PC-3 (cell line): ENCODE measurements around the gene C22orf23. TPM values are rescaled to one million over a fixed set of nuclear protein-coding genes. Genes with fewer than 3 reads are reported as not detected.
A peak's percentile ranks its signal among the peaks of the same experiment; 100 is the strongest.

Experiments
- ATAC-seq: fragments of 200-7000 bp; cut with Tn5 transposase; 2 replicates; pipeline ENCODE4 v1.9.1; 2020; ENCODE audit warnings: mild to moderate bottlenecking, moderate library complexity
- BruUV-seq: library from RNA; stranded (reverse); fragments of 400-500 nt; replicated peaks from 2 replicates; lab custom pipeline; 2021; lab: Mats Ljungman, UMichigan
- CTCF ChIA-PET: fragments of 300-600 bp; sonication (Branson Sonifier 250); formaldehyde crosslinking; loops from one replicate; lab custom pipeline; 2022; ENCODE audit warnings: antibody characterized with exemption; lab: Charles Lee
- POLR2A ChIA-PET: fragments of 300-600 bp; sonication (Branson Sonifier 250); formaldehyde crosslinking; loops from one replicate; lab custom pipeline; 2022; ENCODE audit warnings: antibody characterized with exemption; ENCODE audit not compliant: unreplicated experiment; lab: Charles Lee
- DNase-seq: peaks from one replicate; pipeline ENCODE4 v3.0.0-alpha.2; 2015
- H2AFZ ChIP-seq: fragments of 300-600 bp; sonication (generic); 2 replicates; pipeline ENCODE4 v1.6.0; 2016; ENCODE audit warnings: antibody characterized with exemption, low read length
- H3F3A ChIP-seq: fragments of 300-600 bp; sonication (generic); one replicate; pipeline ENCODE4 v1.6.0; 2017; ENCODE audit warnings: antibody characterized with exemption, low read length, control low read depth, mild to moderate bottlenecking; ENCODE audit not compliant: unreplicated experiment
- H3K27ac ChIP-seq: fragments of 300-600 bp; sonication (generic); 2 replicates; pipeline ENCODE4 v1.5.1; 2016; ENCODE audit warnings: mild to moderate bottlenecking, low read length
- H3K27me3 ChIP-seq: fragments of 300-600 bp; sonication (generic); 2 replicates; pipeline ENCODE4 v1.6.1; 2016; ENCODE audit warnings: low read length, mixed read lengths
- H3K36me3 ChIP-seq: fragments of 300-600 bp; sonication (generic); 2 replicates; pipeline ENCODE4 v1.6.1; 2016; ENCODE audit warnings: low read depth, mixed run types, low read length, mixed read lengths
- H3K4me1 ChIP-seq: fragments of 300-600 bp; sonication (generic); 2 replicates; pipeline ENCODE4 v1.5.1; 2016; ENCODE audit warnings: low read length; ENCODE audit not compliant: insufficient read depth
- H3K4me2 ChIP-seq: fragments of 300-600 bp; sonication (generic); 2 replicates; pipeline ENCODE4 v1.6.0; 2016; ENCODE audit warnings: low read length
- H3K4me3 ChIP-seq: fragments of 300-600 bp; sonication (generic); 2 replicates; pipeline ENCODE4 v1.5.1; 2016; ENCODE audit warnings: mild to moderate bottlenecking, low read length, mixed read lengths
- H3K79me2 ChIP-seq: fragments of 300-600 bp; sonication (generic); 2 replicates; pipeline ENCODE4 v1.6.1; 2017; ENCODE audit warnings: low read length, mixed read lengths
- H3K9ac ChIP-seq: fragments of 300-600 bp; sonication (generic); 2 replicates; pipeline ENCODE4 v1.6.0; 2016; ENCODE audit warnings: mild to moderate bottlenecking, low read length
- H3K9me2 ChIP-seq: fragments of 300-600 bp; sonication (generic); replicated peaks from 2 replicates; pipeline ENCODE4 v1.6.1; 2016; ENCODE audit warnings: mixed run types, low read length, mixed read lengths
- H3K9me3 ChIP-seq: fragments of 300-600 bp; sonication (generic); 2 replicates; pipeline ENCODE4 v1.6.1; 2016; ENCODE audit warnings: low read length, mixed read lengths
- H4K20me1 ChIP-seq: fragments of 300-600 bp; sonication (generic); 2 replicates; pipeline ENCODE4 v1.6.1; 2016; ENCODE audit warnings: low read length, mixed read lengths
- CTCF ChIP-seq: fragments of 300-600 bp; sonication (generic); conservative IDR thresholded peaks from 2 replicates; pipeline ENCODE4 v1.5.1; 2017; ENCODE audit warnings: antibody characterized with exemption, low read depth, mild to moderate bottlenecking, low read length
- EZH2 ChIP-seq: fragments of 300-600 bp; sonication (generic); IDR thresholded peaks from one replicate; pipeline ENCODE4 v1.6.1; 2017; ENCODE audit warnings: antibody characterized with exemption, mild to moderate bottlenecking, low read length; ENCODE audit not compliant: unreplicated experiment
- EZH2phosphoT487 ChIP-seq: fragments of 300-600 bp; sonication (generic); IDR thresholded peaks from 2 replicates; pipeline ENCODE4 v1.6.1; 2018; ENCODE audit warnings: mild to moderate bottlenecking, antibody characterized with exemption, low read length, borderline replicate concordance
- intact Hi-C: fragments of 100-400 bp; cut with micrococcal nuclease; formaldehyde crosslinking; loops from 2 replicates; pipeline ENCODE4 v1.9.0; 2023
- total RNA-seq: library from RNA; depleted of rRNA; stranded (reverse); fragments of >200 nt; gene quantifications from 2 replicates; pipeline ENCODE4 v1.2.3, GENCODE V29; 2014

The C22orf23 gene
- total RNA-seq, 1 experiment from 2014 or later = 0.69 TPM

GRCh38 chr22:37898441-37899181 lies 54.8 kb downstream of the C22orf23 start:
- CTCF ChIA-PET = no interaction called here
- no peak overlapping the region for H3K4me3 ChIP-seq
- TF ChIP-seq EZH2 (no peak), EZH2phosphoT487 (no peak), CTCF (no peak)
- H3K9ac ChIP-seq = no peak overlapping the region
- no peak overlapping the region for H2AFZ ChIP-seq
- H3K27me3 ChIP-seq = no peaks in the 10 kb centered on the region
- ATAC-seq (no peak; the same call in 1 of the 2 replicates), DNase-seq (no peak)
- no peak overlapping the region for H3K27ac ChIP-seq
- no peaks in the 10 kb centered on the region for H3K79me2 ChIP-seq
- no peaks in the 10 kb centered on the region for H3K9me3 ChIP-seq
- no peaks in the 10 kb centered on the region for H3K36me3 ChIP-seq
- no peaks in the 10 kb centered on the region for H4K20me1 ChIP-seq
- H3K4me2 ChIP-seq = no peak overlapping the region
- no peaks in the 10 kb centered on the region for H3K9me2 ChIP-seq
- peaks cover 32% of the 10 kb centered on the region for H3K4me1 ChIP-seq
- H3F3A ChIP-seq = no peaks in the 10 kb centered on the region
- POLR2A ChIA-PET = no interaction called here
- no TSS peak for BruUV-seq
- intact Hi-C loops = no loop called here

GRCh38 chr22:37897807-37898206 lies 55.6 kb downstream of the C22orf23 start:
- ATAC-seq = no peak
- no peaks in the 10 kb centered on the region for H3K36me3 ChIP-seq
- no peaks in the 10 kb centered on the region for H3K79me2 ChIP-seq
- H3K9ac ChIP-seq = no peak overlapping the region
- TF ChIP-seq CTCF (no peak), EZH2 (no peak), EZH2phosphoT487 (no peak)
- intact Hi-C loops = no loop called here
- H3K4me1 ChIP-seq = peaks cover 34% of the 10 kb centered on the region
- H3K27ac ChIP-seq = no peak overlapping the region
- no peaks in the 10 kb centered on the region for H3K9me3 ChIP-seq
- H3K4me2 ChIP-seq = no peak overlapping the region
- ChIA-PET POLR2A (no interaction called here), CTCF (no interaction called here)
- no peaks in the 10 kb centered on the region for H3K9me2 ChIP-seq
- no peaks in the 10 kb centered on the region for H3F3A ChIP-seq
- no TSS peak for BruUV-seq
- no peaks in the 10 kb centered on the region for H4K20me1 ChIP-seq
- no peak overlapping the region for H3K4me3 ChIP-seq
- no peak overlapping the region for H2AFZ ChIP-seq
- DNase-seq = no peak
- H3K27me3 ChIP-seq = no peaks in the 10 kb centered on the region

- TF ChIP-seq CTCF = no peak
- no peak for TF ChIP-seq EZH2
- TF ChIP-seq EZH2phosphoT487 = no peak
- BruUV-seq = no TSS peak
- DNase-seq (no peak), ATAC-seq (no peak)
- Histone ChIP-seq H3F3A (no peaks in the 10 kb centered on the region), H3K9ac (no peak overlapping the region), H4K20me1 (no peaks in the 10 kb centered on the region), H3K79me2 (no peaks in the 10 kb centered on the region), H3K27me3 (no peaks in the 10 kb centered on the region), H3K4me2 (peak overlapping the region; percentile 53), H2AFZ (no peak overlapping the region), H3K36me3 (no peaks in the 10 kb centered on the region; the same call in 1 of the 2 replicates), H3K27ac (peak overlapping the region; percentile 85), H3K4me1 (peaks cover 34% of the 10 kb centered on the region), H3K9me2 (no peaks in the 10 kb centered on the region), H3K9me3 (no peaks in the 10 kb centered on the region), H3K4me3 (no peak overlapping the region)
- ChIA-PET CTCF (interaction anchor here (0.5 kb wide), 1 partner anchor 289 kb away, joined by 6 read pairs; the partner anchor contains the start of gene GGA1), POLR2A (interaction anchor here (0.6 kb wide), 1 partner anchor 51 kb away, joined by 4 read pairs; no protein-coding TSS in a partner anchor)
- intact Hi-C loops = no loop called here
These were observed 56.5 kb downstream of the C22orf23 start for GRCh38 chr22:37896939-37897338.
